Caco-2 (cell line): ENCODE results near the gene RPL19. TPM values are rescaled to one million over a fixed set of nuclear protein-coding genes. Genes with fewer than 3 reads are reported as not detected.
A peak's percentile ranks its signal among the peaks of the same experiment; 100 is the strongest.

Experiments
- Bru-seq: library from RNA; stranded (reverse); fragments of 400-500 nt; gene quantifications from one replicate; lab custom pipeline; 2021; lab: Mats Ljungman, UMichigan
- BruChase-seq, 2 experiments: library from RNA; stranded (reverse); fragments of 400-500 nt; gene quantifications; one replicate each; lab custom pipeline; 2021; lab: Mats Ljungman, UMichigan
- BruUV-seq: library from RNA; stranded (reverse); fragments of 400-500 nt; replicated peaks from 2 replicates; lab custom pipeline; 2021; lab: Mats Ljungman, UMichigan
- CTCF ChIA-PET: fragments of 300-600 bp; sonication (Branson Sonifier 250); formaldehyde crosslinking; loops from one replicate; lab custom pipeline; 2022; ENCODE audit warnings: antibody characterized with exemption; lab: Charles Lee
- POLR2A ChIA-PET: fragments of 300-600 bp; sonication (Branson Sonifier 250); formaldehyde crosslinking; loops from one replicate; lab custom pipeline; 2022; ENCODE audit warnings: antibody characterized with exemption; lab: Charles Lee
- DNase-seq, 2 experiments: peaks; one replicate each; pipeline versions ENCODE4 v3.0.0 to v3.0.0-alpha.2; 2020 to 2022
- H3K27me3 ChIP-seq: replicated peaks from 2 replicates; pipeline ENCODE4 v1.6.0; 2011; ENCODE audit warnings: low read length; ENCODE audit not compliant: control insufficient read depth, insufficient read depth
- H3K36me3 ChIP-seq: 2 replicates; pipeline ENCODE4 v1.5.1; 2011; ENCODE audit warnings: low read length; ENCODE audit not compliant: control insufficient read depth, insufficient read depth
- H3K4me1 ChIP-seq: fragments of 250-450 bp; sonication (Bioruptor Pico); 2 replicates; pipeline ENCODE4 v1.5.1; 2020; ENCODE audit warnings: mild to moderate bottlenecking
- H3K4me3 ChIP-seq: 2 replicates; pipeline ENCODE4 v1.5.1; 2011; ENCODE audit warnings: low read depth, mild to moderate bottlenecking, control low read depth, low read length
- H3K9me3 ChIP-seq: fragments of 250-450 bp; sonication (Bioruptor Pico); 2 replicates; pipeline ENCODE4 v1.5.1; 2020; ENCODE audit warnings: mild to moderate bottlenecking, moderate library complexity
- H3K27ac Mint-ChIP-seq: one replicate; pipeline ENCODE4 v1.8.0; 2022; ENCODE audit warnings: mixed read lengths; ENCODE audit not compliant: unreplicated experiment
- H3K27me3 Mint-ChIP-seq: one replicate; pipeline ENCODE4 v1.8.0; 2022; ENCODE audit warnings: mixed read lengths; ENCODE audit not compliant: insufficient read depth, unreplicated experiment
- H3K36me3 Mint-ChIP-seq: one replicate; pipeline ENCODE4 v1.8.0; 2022; ENCODE audit warnings: mild to moderate bottlenecking, mixed read lengths; ENCODE audit not compliant: insufficient read depth, unreplicated experiment
- H3K4me1 Mint-ChIP-seq: one replicate; pipeline ENCODE4 v1.8.0; 2022; ENCODE audit warnings: low read depth, mixed read lengths; ENCODE audit not compliant: unreplicated experiment
- H3K4me3 Mint-ChIP-seq: one replicate; pipeline ENCODE4 v1.8.0; 2022; ENCODE audit warnings: mild to moderate bottlenecking, moderate library complexity, mixed read lengths; ENCODE audit not compliant: unreplicated experiment
- H3K9me3 Mint-ChIP-seq: one replicate; pipeline ENCODE4 v1.8.0; 2022; ENCODE audit warnings: mixed read lengths; ENCODE audit not compliant: unreplicated experiment
- intact Hi-C: fragments of 100-400 bp; cut with micrococcal nuclease; formaldehyde crosslinking; loops from one replicate; pipeline ENCODE4 v1.10.0; 2022; ENCODE audit not compliant: unreplicated experiment
- long read RNA-seq: library from polyadenylated mRNA; stranded (forward); transcript quantifications from one replicate; pipeline ENCODE4 v2.0.0, GENCODE V29; 2022
- total RNA-seq: library from RNA; stranded (reverse); gene quantifications from 2 replicates; pipeline ENCODE4 v1.2.3, GENCODE V29; 2022
- TF ChIP-seq, protein P1 (sequence below), 2 experiments: fragments of 200-600 bp in 1 of 2; IDR thresholded peaks; 1 replicate in 1 of 2; 2 replicates in 1 of 2; pipeline versions ENCODE4 v1.5.1 to v1.8.0; 2011 to 2022; ENCODE audit warnings: antibody characterized with exemption in 1 of 2, control low read depth in 1 of 2, inconsistent platforms in 1 of 2, low read depth in 1 of 2, low read length in 1 of 2, mild to moderate bottlenecking in 1 of 2, moderate library complexity in 1 of 2; ENCODE audit not compliant: insufficient read depth in 1 of 2, severe bottlenecking in 1 of 2, unreplicated experiment in 1 of 2

The RPL19 gene
- 1,825 and 2,017 TPM in 2 replicates for total RNA-seq
- percentile 99 among the genes with signal in this experiment for Bru-seq, nascent RNA
- BruChase-seq, experiment 1, labeled RNA remaining after a 2-hour chase, result percentile 98 among the genes with signal in this experiment
- BruChase-seq, experiment 2, labeled RNA remaining after a 6-hour chase, result percentile 99 among the genes with signal in this experiment
- long read RNA-seq, transcript RPL19-201 (6 exons, 737 nt), result major isoform, 932 of 2,302 reads
- long read RNA-seq, transcript RPL19-203 (6 exons, 1,051 nt), result minor isoform, 11 of 2,302 reads
- long read RNA-seq, partial matches to known transcripts, result 1,333 of 2,302 reads
- long read RNA-seq, other reads (novel, unspliced or antisense), result 23 of 2,302 reads

DNA sequence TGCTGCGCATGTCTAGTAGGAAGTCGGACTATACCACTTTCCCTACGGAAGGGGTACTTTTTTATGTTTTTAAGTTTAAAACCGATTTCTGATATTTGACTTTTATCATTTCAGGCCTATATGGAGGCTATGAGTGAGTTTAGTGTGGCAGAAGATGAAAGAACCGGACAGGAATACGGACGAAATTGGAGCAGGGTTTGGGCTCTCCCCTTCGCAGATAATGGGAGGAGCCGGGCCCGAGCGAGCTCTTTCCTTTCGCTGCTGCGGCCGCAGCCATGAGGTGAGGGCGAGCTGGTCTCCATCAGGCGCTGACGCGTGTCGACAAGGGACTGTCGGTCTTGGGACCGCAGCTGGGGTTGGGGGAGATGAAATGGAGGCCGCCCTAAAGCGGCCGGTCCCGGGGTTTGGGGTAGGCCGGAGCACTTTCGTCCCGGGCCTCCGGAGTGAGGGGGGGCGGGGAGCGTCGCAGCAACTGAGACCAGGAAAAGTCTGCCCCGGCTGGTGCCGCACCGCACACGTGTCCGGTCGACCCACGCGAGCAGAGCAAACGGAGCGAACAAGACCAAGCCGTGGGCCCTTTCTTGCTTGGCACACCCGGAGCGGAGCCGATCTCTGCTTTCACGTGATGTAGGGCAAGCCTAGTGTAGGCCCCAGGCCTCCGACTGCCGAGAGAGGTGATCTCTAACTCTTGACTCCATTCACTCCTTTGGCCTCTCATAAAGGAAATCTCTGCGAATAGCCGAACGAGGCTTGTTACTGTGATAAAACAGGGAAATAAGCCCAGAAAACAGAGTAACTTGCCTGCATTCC, at the start of gene RPL19:
Gene RPL19 (plus strand): TSS at position 214 of the 810 bp plus-strand sequence. CDS start 62 bp downstream, at position 276.
- peak; percentile 76 to 82 for DNase-seq
- H3K9me3 ChIP-seq, result no peaks in the 10 kb centered on the region
- BruUV-seq, result no TSS peak
- CTCF ChIA-PET, result interaction anchor here (0.6 to 1.5 kb wide), 11 partner anchors 8 to 347 kb away, joined by 3 to 15 read pairs (median 8); partner anchors contain the start of gene LASP1
- intact Hi-C loops, result no loop called here
- peak within 1 kb of the TSS; percentile 87 for H3K4me3 ChIP-seq
- Mint-ChIP-seq H3K4me3 (peak within 1 kb of the TSS; percentile 87), H3K27me3 (no peaks in the 10 kb centered on the region), H3K36me3 (peaks cover 58% of the 10 kb centered on the region), H3K9me3 (no peaks in the 10 kb centered on the region), H3K27ac (peak within 1 kb of the TSS; percentile 99), H3K4me1 (peaks cover 6% of the 10 kb centered on the region)
- POLR2A ChIA-PET, result interaction anchor here (0.5 to 1.5 kb wide), 13 partner anchors 31 to 356 kb away, joined by 3 to 23 read pairs (median 7); partner anchors contain the start of genes CDK12, FBXO47, MED1 and RPL23
- peaks cover 13% of the 10 kb centered on the region for H3K36me3 ChIP-seq
- no peaks in the 10 kb centered on the region for H3K27me3 ChIP-seq
- TF ChIP-seq, protein P1, sequence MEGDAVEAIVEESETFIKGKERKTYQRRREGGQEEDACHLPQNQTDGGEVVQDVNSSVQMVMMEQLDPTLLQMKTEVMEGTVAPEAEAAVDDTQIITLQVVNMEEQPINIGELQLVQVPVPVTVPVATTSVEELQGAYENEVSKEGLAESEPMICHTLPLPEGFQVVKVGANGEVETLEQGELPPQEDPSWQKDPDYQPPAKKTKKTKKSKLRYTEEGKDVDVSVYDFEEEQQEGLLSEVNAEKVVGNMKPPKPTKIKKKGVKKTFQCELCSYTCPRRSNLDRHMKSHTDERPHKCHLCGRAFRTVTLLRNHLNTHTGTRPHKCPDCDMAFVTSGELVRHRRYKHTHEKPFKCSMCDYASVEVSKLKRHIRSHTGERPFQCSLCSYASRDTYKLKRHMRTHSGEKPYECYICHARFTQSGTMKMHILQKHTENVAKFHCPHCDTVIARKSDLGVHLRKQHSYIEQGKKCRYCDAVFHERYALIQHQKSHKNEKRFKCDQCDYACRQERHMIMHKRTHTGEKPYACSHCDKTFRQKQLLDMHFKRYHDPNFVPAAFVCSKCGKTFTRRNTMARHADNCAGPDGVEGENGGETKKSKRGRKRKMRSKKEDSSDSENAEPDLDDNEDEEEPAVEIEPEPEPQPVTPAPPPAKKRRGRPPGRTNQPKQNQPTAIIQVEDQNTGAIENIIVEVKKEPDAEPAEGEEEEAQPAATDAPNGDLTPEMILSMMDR (IDR thresholded peaks at IDR 0.05; ENCODE audit: insufficient read depth in 1 of 2, low read depth in 1 of 2, low read length in 1 of 2, severe bottlenecking in 1 of 2, unreplicated experiment in 1 of 2), result no peak
- peaks cover 15% of the 10 kb centered on the region for H3K4me1 ChIP-seq

GRCh38 chr17:39150795-39151149, 49.3 kb upstream of the RPL19 start:
- CTCF ChIA-PET, result interaction anchor here (4.7 kb wide), 1 partner anchor 168 kb away, joined by 162 read pairs; no protein-coding TSS in a partner anchor
- Mint-ChIP-seq H3K9me3 (no peaks in the 10 kb centered on the region), H3K4me3 (peak overlapping the region; percentile 38), H3K27me3 (peaks cover 10% of the 10 kb centered on the region), H3K36me3 (peaks cover 33% of the 10 kb centered on the region), H3K27ac (no peak overlapping the region), H3K4me1 (peaks cover 28% of the 10 kb centered on the region)
- POLR2A ChIA-PET, result no interaction called here
- TF ChIP-seq, protein P1 (IDR thresholded peaks at IDR 0.05; ENCODE audit: insufficient read depth in 1 of 2, low read depth in 1 of 2, low read length in 1 of 2, severe bottlenecking in 1 of 2, unreplicated experiment in 1 of 2), result no peak
- H3K4me3 ChIP-seq, result peak overlapping the region; percentile 38
- peaks cover 4% of the 10 kb centered on the region for H3K4me1 ChIP-seq
- intact Hi-C loops, result loop anchor here (5.0 kb wide), 2 partner anchors 183 to 398 kb away; partner anchors contain the start of genes FBXO47 and PSMB3
- BruUV-seq, result no TSS peak
- no peaks in the 10 kb centered on the region for H3K9me3 ChIP-seq
- peaks cover 5% of the 10 kb centered on the region; the same call in 1 of the 2 replicates for H3K27me3 ChIP-seq
- no peak for DNase-seq
- H3K36me3 ChIP-seq, result no peaks in the 10 kb centered on the region
